GM18505 (cell line): Measurements from ENCODE around the gene GOT1.

Experiments
- ATAC-seq: cut with Tn5 transposase; IDR thresholded peaks from one replicate; pipeline ENCODE4 v1.9.1; 2021; ENCODE audit not compliant: unreplicated experiment
- POLR2A ChIP-seq: IDR thresholded peaks from 4 replicates; pipeline ENCODE4 v1.6.1; 2011; ENCODE audit warnings: borderline replicate concordance; ENCODE audit not compliant: insufficient read depth, insufficient read length; ENCODE audit errors: extremely low read depth

The GOT1 gene

DNA sequence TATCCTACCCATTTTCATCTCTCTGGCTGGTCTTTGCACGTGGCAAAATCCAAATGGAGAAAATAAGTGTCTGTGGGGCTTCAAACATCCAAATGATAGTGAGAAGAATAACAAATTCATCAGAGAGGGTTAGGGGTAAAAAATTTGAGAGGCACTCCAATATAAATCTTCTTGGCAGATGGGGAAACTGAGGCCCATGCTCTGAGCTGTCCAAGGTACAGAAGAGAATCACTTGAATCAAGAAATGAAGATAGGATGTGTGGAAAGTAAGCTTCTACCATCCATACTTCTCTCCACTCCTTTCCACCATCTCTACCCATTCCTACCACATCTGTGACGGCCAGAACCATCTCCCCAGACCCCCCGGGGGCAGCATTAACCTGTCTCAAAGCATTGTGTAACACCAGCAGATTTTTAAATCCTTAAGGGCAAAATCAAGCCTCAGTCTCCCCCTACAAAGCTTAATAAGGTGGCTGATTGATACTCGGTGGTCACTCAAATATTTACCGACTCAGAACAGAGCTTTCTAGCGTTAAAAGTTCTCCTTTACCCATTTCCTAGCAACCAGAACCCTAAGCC is 818 bp downstream of the GOT1 start:
- no peak for TF ChIP-seq POLR2A
- no peak for ATAC-seq

DNA sequence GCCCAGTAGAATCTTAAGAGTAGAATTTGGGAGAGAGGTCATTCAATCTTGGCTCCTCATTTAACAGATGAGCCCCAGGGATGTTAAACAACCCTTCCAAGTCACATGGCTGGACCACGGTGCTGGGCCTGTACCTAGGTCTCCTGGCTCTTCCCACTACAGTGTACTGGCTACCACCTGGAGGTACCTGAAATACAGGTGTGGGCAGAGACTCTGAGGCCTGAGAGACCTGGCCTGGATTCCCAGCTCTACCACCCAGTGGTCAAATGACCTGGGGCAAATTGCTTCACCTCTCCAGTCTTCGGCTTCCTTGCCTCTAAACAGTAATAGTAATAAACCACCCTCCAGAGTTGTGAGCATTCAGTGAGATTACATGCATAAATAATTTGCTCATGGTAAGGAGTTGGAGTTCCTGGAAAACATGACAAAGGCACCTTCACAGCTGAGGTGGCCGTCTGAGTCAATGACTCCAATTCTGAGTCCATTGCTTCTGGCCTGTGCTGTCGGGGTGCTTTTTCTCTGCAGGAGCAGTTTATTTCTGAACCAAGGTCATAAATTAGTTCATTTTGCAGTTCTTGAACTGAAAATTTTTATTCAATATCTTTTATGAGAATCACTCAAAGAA is 2.7 kb downstream of the GOT1 start:
- ATAC-seq = no peak
- no peak for TF ChIP-seq POLR2A

DNA sequence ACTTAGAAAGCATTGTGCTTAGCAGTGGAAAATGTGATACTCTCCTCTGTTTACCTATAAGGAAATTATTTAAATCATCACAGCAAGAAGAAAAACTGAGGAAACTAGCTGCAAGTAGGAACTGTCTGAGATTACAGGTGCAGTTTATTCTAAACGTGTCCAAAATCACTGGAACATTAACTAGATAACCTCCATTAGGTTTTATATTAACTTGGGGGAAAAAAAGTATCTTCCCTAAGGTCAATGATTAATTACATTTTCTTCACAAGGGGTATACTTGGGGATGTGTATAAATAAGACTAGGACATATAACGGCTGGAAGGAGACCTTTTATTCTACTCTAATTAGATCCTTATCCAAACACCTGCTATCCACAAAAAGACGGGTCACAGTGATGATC is 3.7 kb downstream of the GOT1 start:
- ATAC-seq = no peak
- TF ChIP-seq POLR2A = no peak

DNA sequence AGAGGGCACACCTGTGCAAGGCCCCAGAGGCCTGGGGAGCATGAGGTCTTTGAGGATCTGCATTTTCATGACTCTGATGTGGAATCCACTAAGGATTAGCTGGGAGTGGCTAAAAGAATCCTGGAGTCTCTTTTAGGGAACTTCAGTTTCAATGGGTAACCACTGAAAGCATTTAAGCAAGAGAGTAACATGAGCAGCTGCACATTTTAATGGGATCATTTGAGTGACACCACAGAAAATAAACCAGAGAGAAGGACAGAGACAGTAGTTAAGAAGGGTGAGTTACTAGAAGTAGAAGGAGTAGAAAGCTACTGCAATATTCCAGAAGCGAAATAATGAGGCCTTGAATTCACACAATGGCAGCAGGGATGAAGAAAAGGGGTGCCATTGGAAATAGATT is 5.2 kb downstream of the GOT1 start:
- no peak for ATAC-seq
- TF ChIP-seq POLR2A = no peak

DNA sequence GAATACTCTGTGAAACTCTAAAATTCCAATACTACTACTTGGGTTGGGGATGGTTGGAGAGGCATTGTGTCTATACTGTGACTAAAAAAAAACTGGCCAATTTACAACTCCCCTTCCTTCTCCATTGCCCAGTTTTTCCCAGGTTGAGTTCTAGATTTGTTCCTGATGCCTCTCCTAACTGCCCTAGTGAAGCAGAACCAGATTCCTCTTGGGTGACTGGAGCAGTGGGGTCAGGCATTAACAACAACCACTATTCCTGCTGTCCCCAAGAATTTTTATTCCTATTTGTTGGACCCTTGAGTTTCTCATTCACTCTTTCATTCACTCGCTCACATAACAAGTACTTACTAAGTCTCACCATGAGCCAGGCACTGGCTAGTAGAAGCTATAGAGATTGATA is 5.8 kb downstream of the GOT1 start:
- no peak for TF ChIP-seq POLR2A

DNA sequence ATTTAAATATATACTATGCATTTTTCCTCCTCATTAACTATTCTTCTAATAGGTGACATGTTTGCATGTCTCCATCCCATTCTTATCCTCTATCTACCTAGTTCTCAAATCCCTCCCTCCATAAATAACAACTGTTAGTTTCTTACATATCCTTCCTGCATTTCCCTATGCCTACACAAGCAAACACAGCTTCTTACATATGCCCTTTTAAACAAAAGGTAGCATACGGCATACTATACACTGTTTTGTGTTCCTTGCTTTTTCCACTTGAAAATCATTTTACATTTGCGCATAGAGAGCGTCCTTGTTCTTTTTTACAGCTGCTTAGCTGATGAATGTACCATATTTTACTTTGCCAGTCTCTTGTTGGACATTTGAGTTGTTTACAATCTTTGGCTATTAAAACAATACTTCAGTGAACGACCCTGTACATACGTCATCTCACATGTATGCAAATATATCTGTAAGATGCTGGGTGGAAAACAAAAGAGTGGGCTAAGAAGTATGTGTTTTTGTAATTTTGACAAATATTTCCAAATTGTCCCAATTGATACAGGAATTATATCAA is 7.8 kb downstream of the GOT1 start:
- no peak for ATAC-seq

More for the DNA sequence above, 5.8 kb downstream of the GOT1 start:
- no peak for ATAC-seq

DNA sequence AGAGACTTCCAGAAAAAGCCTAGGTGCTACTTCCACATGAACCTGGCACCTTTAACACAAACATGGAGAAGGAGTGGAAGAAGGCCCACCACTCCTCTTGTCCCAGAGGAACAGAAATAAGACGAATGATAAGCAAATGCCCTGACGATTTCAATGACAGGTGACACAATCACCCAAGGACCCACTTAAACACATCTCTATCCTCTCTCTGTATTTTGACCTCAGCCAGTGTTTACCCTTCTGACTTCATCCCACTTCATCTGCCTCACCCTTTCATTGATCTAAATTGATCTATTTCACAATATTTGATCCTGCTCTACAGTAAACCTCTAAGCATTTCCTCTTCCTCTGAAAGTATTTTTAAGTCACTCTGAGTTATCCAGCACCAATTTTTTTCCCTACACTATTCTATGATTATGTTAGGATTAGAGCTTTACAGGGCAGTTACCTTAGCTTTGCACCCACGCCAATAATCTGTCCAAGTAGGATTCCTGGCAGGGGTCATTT is 9.1 kb downstream of the GOT1 start:
- ATAC-seq = no peak
- no peak for TF ChIP-seq POLR2A

More for the DNA sequence above, 7.8 kb downstream of the GOT1 start:
- TF ChIP-seq POLR2A = no peak

DNA sequence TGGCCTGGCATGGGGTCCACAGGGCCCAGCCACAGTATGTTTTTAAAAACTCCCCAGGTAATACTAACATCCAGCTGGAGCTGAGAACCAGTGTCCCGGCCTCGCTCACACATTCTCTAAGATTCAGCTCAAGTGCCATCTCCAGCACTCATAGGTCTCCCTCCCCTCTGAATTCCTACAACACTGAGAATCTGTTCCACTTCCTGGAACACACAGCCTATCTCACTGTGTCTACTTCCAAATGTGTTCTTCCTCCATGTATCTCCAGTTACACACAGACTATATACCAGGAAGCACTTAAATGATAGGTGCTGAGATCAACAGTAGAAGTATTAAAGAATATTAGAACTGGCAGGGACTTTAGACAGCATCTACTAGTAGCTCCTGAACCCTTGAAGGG is 10.7 kb downstream of the GOT1 start:
- no peak for TF ChIP-seq POLR2A
- no peak for ATAC-seq

DNA sequence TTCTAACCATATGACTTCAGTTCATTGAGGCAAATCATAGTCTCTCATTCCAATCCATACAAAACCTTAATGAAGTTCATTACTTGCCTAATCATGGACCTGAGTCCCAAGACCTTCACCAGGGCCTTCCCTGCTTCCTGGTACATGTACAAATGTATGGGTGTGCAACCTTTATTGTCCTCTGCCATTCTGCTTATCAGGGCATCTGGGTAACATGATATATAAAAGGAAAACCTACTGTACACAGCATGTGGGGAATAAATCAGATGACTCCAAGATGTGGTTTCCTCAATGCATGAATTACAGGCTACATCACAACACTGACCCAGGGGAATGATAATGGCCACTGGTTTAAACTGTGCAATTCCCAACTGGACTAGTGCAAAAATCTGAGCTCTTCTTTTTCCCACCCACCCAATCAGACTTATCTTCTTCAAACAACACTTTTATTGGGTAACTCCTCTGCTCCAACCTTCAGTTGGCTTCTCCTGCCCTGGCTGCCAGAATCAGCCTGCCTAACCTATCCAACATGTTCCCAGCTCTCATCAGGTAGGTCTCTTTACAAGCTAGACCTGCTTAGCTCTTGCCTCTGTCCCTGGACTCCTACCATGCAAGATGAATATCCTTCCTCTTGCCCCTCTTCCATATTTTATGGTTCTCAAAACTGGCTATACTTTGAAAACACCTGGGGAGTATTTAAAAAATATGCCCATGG is 11.4 kb downstream of the GOT1 start:
- ATAC-seq = no peak
- no peak for TF ChIP-seq POLR2A

DNA sequence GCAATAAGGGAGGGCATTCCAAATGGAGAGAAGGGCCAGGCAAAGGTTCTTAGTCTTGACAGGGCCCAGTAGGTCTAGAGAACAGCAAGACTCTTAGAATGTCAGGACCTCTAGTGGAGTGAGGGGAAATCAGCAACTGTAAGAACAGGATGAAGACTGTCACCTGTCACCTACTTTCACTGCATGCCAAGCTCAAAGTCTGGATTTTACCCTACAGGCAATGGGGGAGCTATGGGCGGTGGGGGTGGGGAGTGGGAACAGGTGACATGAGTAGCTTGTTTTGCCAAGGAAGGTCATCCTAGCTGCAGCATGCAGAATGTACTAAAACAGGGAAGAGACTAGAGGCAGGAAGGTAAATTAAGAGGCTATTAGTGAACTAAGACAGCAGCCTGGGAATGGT is 18.3 kb downstream of the GOT1 start:
- no peak for TF ChIP-seq POLR2A
- no peak for ATAC-seq

DNA sequence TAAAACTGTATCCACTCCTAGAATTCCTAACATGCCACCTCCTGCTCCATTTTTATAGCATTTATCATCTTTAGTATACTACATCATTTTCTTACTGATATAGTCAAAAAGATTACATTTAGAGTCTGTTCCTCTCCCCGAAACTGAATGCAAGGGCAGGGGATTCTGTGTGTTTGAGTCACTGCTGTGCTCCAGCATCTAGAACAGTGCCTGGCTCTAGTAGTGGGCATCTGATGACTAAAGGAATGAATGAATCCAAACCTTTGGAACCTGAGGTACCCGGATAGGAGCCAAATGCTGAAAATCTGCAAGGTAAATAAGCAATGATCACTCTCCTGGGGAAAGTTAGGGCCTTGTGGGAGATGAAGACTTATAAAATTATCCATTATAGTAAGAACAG is 18.9 kb downstream of the GOT1 start:
- no peak for ATAC-seq
- TF ChIP-seq POLR2A = no peak

DNA sequence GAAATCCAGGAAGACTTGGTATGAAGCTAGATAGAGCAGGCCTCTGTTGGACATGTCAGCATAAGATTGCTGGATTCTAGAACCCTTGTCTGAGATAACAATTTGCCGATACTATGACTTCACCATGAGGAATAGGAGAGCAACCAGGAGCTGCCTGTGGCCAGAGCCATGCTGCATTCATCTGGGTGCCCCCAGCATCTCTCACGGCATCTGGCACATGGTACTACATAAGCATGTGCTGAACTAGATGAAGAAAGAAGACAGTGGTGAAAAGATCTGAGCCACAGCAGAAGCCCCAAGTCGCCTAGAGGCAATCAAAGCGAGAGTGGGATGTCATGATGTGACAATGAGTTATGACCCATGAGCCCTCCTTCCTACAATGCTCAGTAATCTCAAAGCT is 19.5 kb downstream of the GOT1 start:
- no peak for ATAC-seq
- no peak for TF ChIP-seq POLR2A

DNA sequence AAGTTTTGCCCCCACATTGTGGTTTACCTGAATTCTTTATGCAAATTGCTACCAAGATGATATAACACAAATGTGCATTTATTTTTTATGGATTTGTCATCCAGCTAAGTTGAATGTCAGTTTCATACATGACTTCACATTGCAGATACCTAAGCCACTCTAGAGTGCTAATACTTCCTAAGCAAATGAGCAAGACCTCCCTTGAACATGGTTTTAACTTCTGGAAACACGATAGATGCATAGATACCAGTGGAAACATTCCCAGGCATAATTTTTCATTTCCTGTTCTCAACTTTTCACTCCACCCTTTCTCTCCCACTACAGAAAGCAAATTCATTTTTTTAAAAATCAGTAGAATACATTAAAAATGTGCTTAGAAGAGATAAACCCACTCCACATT is 20.3 kb downstream of the GOT1 start:
- no peak for TF ChIP-seq POLR2A
- ATAC-seq = no peak

DNA sequence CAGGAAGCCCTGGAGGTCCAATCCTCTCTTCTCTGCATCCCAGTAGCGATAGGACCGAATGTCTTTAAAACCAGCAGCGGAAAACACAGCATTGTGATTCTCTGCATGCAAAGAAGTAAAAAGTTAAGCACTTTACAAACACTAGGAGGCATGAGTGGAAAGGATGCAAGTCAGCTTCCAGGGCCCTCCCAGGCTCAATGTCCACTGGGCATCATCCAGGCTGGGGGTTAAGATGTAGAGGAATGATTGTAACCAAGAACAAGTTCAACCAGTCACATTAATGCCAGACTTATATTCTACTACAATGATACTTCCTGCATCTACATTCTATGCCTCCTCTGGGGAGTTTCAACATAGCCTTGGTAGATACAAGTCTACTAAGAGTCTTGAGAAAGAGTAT is 24.3 kb downstream of the GOT1 start:
- no peak for TF ChIP-seq POLR2A
- ATAC-seq = no peak
